Stimulated activated CD4-positive, alpha-beta T cell treated with anti-CD3 and anti-CD28 coated beads, TNF-alpha, amount 100 ng/mL, for 48 hours (primary cell): Measurements from ENCODE around the gene PCSK5.
"Not testable (repeated sequence)": the region's sequence is repeated elsewhere in the genome, so short reads cannot be mapped to it uniquely, and the experiment has no call there.

Experiments
- DNase-seq, 3 donors: peaks; one replicate each; pipeline ENCODE4 v3.0.0-alpha.2; 2020; ENCODE audit warnings: low read depth in 3 of 3

Gene PCSK5

GRCh38 chr9:76247426-76247825, 357.0 kb downstream of the PCSK5 start:
- no peak for DNase-seq

GRCh38 chr9:76249309-76249708, 358.8 kb downstream of the PCSK5 start:
- DNase-seq = no peak

- no peak for DNase-seq
Measured at GRCh38 chr9:76255781-76256455, 365.4 kb downstream of the PCSK5 start.

- DNase-seq = no peak
Measured at GRCh38 chr9:76257311-76257710, 366.8 kb downstream of the PCSK5 start.

- DNase-seq = no peak
Measured at GRCh38 chr9:76266649-76267283, 376.3 kb downstream of the PCSK5 start.

- DNase-seq = no peak
Measured at GRCh38 chr9:76267284-76267652, 376.8 kb downstream of the PCSK5 start.

GRCh38 chr9:76269789-76270188, 379.3 kb downstream of the PCSK5 start:
- no peak for DNase-seq

- DNase-seq = no peak
Measured at GRCh38 chr9:76271755-76272154, 381.3 kb downstream of the PCSK5 start.

- no peak for DNase-seq
Measured at GRCh38 chr9:76289042-76289441, 398.6 kb downstream of the PCSK5 start.

- no peak for DNase-seq
Measured at GRCh38 chr9:76289703-76290102, 399.2 kb downstream of the PCSK5 start.

- DNase-seq = no peak
Measured at GRCh38 chr9:76290555-76290954, 400.1 kb downstream of the PCSK5 start.

- no peak for DNase-seq
Measured at GRCh38 chr9:76292246-76292645, 401.8 kb downstream of the PCSK5 start.

- DNase-seq = no peak
Measured at GRCh38 chr9:76292658-76293057, 402.2 kb downstream of the PCSK5 start.

- DNase-seq = no peak
Measured at GRCh38 chr9:76294301-76294700, 403.8 kb downstream of the PCSK5 start.

GRCh38 chr9:76296561-76297310, 406.3 kb downstream of the PCSK5 start:
- no peak for DNase-seq

- no peak for DNase-seq
Measured at GRCh38 chr9:76297721-76298239, 407.3 kb downstream of the PCSK5 start.

- DNase-seq = no peak
Measured at GRCh38 chr9:76298521-76299144, 408.2 kb downstream of the PCSK5 start.

- no peak for DNase-seq
Measured at GRCh38 chr9:76302543-76302942, 412.1 kb downstream of the PCSK5 start.

- no peak for DNase-seq
Measured at GRCh38 chr9:76302947-76303550, 412.6 kb downstream of the PCSK5 start.

- DNase-seq = not testable (repeated sequence)
Measured at GRCh38 chr9:76307047-76307446, 416.6 kb downstream of the PCSK5 start.

GRCh38 chr9:76310577-76310976, 420.1 kb downstream of the PCSK5 start:
- DNase-seq = no peak

GRCh38 chr9:76310991-76311390, 420.5 kb downstream of the PCSK5 start:
- no peak for DNase-seq
